Activated CD4-positive, CD25-positive, alpha-beta regulatory T cell treated with anti-CD3 and anti-CD28 coated beads, Interleukin-2, amount 50 U/mL, for 72 hours (primary cell): Measurements from ENCODE around the gene NFATC1.

Experiments used
- DNase-seq: peaks from one replicate; pipeline ENCODE4 v3.0.0; 2021

The NFATC1 gene

GRCh38 chr18:79458917-79459803 lies 63.4 kb downstream of the NFATC1 start:
- DNase-seq: no peak

GRCh38 chr18:79459946-79460480 lies 64.3 kb downstream of the NFATC1 start:
- no peak for DNase-seq

GRCh38 chr18:79460481-79461300 lies 65.0 kb downstream of the NFATC1 start:
- no peak for DNase-seq

GRCh38 chr18:79461627-79462026 lies 65.9 kb downstream of the NFATC1 start:
- DNase-seq: no peak

- DNase-seq: no peak
Observed at GRCh38 chr18:79463424-79463960, 67.8 kb downstream of the NFATC1 start.

- DNase-seq: no peak
Observed at GRCh38 chr18:79465392-79465991, 69.8 kb downstream of the NFATC1 start.

- no peak for DNase-seq
Observed at GRCh38 chr18:79466591-79466990, 70.9 kb downstream of the NFATC1 start.

- DNase-seq: no peak
Observed at GRCh38 chr18:79467126-79467525, 71.4 kb downstream of the NFATC1 start.

GRCh38 chr18:79468119-79468789 lies 72.5 kb downstream of the NFATC1 start:
- no peak for DNase-seq

GRCh38 chr18:79469309-79469708 lies 73.6 kb downstream of the NFATC1 start:
- DNase-seq: no peak

- no peak for DNase-seq
Observed at GRCh38 chr18:79469751-79470505, 74.2 kb downstream of the NFATC1 start.

- DNase-seq: no peak
Observed at GRCh38 chr18:79470547-79470946, 74.8 kb downstream of the NFATC1 start.

GRCh38 chr18:79471046-79471445 lies 75.3 kb downstream of the NFATC1 start:
- no peak for DNase-seq

- no peak for DNase-seq
Observed at GRCh38 chr18:79471597-79471996, 75.9 kb downstream of the NFATC1 start.

- no peak for DNase-seq
Observed at GRCh38 chr18:79472176-79472575, 76.4 kb downstream of the NFATC1 start.

GRCh38 chr18:79472946-79473345 lies 77.2 kb downstream of the NFATC1 start:
- no peak for DNase-seq

GRCh38 chr18:79476031-79476917 lies 80.5 kb downstream of the NFATC1 start:
- DNase-seq: no peak

GRCh38 chr18:79476918-79477571 lies 81.3 kb downstream of the NFATC1 start:
- DNase-seq: no peak

GRCh38 chr18:79477711-79478483 lies 82.2 kb downstream of the NFATC1 start:
- DNase-seq: no peak
